Measurements from ENCODE around the gene ZNF280D.

Gene ZNF280D

DNA sequence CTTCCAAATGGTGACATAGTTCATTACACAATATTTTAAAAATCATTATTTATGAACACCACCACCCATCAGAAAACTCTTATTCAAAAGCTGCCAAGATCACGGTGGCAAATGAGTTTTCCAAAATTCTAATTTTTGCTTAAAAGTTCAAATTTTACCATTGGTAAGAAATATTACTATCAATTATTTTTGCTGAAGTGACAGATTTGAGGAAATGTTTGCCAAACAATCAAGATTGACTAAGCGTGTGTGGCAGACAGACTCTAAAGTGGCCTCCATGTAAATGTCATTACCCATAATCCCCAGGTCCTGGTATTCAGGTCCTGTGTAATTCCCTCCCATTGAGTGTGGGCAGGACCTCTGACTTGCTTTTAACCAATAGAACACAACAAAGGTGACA is 35.0 kb downstream of the ZNF280D start:
- DNase-seq (ENCODE audit: low read depth): no peak
- H3K4me3 ChIP-seq (ENCODE audit: low read depth, low read length): no peak overlapping the region
- TF ChIP-seq POLR2A (IDR thresholded peaks at IDR 0.05; ENCODE audit: extremely low read depth, insufficient read length): no peak
- TF ChIP-seq, protein P1, sequence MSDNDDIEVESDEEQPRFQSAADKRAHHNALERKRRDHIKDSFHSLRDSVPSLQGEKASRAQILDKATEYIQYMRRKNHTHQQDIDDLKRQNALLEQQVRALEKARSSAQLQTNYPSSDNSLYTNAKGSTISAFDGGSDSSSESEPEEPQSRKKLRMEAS (IDR thresholded peaks at IDR 0.05; ENCODE audit: low read depth, low read length): no peak
- TF ChIP-seq MYC (IDR thresholded peaks at IDR 0.05; ENCODE audit: low read depth, low read length): no peak
- TF ChIP-seq, protein P2, sequence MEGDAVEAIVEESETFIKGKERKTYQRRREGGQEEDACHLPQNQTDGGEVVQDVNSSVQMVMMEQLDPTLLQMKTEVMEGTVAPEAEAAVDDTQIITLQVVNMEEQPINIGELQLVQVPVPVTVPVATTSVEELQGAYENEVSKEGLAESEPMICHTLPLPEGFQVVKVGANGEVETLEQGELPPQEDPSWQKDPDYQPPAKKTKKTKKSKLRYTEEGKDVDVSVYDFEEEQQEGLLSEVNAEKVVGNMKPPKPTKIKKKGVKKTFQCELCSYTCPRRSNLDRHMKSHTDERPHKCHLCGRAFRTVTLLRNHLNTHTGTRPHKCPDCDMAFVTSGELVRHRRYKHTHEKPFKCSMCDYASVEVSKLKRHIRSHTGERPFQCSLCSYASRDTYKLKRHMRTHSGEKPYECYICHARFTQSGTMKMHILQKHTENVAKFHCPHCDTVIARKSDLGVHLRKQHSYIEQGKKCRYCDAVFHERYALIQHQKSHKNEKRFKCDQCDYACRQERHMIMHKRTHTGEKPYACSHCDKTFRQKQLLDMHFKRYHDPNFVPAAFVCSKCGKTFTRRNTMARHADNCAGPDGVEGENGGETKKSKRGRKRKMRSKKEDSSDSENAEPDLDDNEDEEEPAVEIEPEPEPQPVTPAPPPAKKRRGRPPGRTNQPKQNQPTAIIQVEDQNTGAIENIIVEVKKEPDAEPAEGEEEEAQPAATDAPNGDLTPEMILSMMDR (IDR thresholded peaks at IDR 0.05; ENCODE audit: low read depth, low read length): no peak

DNA sequence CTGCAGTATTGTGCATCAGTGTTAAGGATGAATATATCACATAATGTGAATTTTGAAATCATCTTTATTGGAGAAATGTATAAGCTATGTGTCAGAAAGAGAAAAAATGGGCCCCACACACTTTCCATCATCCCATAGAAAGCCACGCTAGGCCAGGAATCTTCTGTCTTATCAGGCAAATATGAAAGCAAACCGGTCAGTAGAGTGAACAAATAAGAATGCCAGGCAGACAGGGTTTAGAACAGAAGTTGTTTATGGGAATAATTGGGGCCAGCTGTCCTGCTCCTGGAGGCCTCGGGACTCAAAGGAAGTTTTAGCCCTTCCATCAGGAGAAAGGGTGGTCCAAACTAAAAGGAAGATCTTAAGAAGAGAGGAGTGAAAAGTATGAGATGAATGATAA is 39.5 kb downstream of the ZNF280D start:
- TF ChIP-seq, protein P1 (IDR thresholded peaks at IDR 0.05; ENCODE audit: low read depth, low read length): no peak
- TF ChIP-seq MYC (IDR thresholded peaks at IDR 0.05; ENCODE audit: low read depth, low read length) (no peak), POLR2A (IDR thresholded peaks at IDR 0.05; ENCODE audit: extremely low read depth, insufficient read length) (no peak)
- TF ChIP-seq, protein P2 (IDR thresholded peaks at IDR 0.05; ENCODE audit: low read depth, low read length): no peak
- no peak overlapping the region for H3K4me3 ChIP-seq (ENCODE audit: low read depth, low read length)
- no peak for DNase-seq (ENCODE audit: low read depth)

DNA sequence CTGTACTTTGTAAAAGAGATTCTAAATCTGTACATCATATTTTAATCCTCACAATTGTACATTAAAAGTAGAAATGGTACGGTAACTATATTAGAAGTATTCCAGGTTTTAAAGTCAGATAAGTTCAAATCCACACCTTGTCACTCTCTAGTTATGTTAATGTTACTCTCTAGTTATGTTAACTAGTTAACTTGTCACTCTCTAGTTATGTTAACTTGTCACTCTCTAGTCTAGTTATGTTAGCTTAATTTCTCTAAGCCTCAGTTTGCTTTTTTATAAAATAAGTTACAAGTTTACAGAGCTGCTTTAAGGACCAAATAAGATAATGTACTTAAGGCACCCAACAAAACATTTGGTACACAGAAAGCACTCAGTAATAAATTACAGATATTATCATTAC is 42.6 kb downstream of the ZNF280D start:
- TF ChIP-seq, protein P2 (IDR thresholded peaks at IDR 0.05; ENCODE audit: low read depth, low read length): no peak
- TF ChIP-seq, protein P1 (IDR thresholded peaks at IDR 0.05; ENCODE audit: low read depth, low read length): no peak
- TF ChIP-seq MYC (IDR thresholded peaks at IDR 0.05; ENCODE audit: low read depth, low read length) (no peak), POLR2A (IDR thresholded peaks at IDR 0.05; ENCODE audit: extremely low read depth, insufficient read length) (no peak)
- DNase-seq (ENCODE audit: low read depth): no peak
- no peak overlapping the region for H3K4me3 ChIP-seq (ENCODE audit: low read depth, low read length)

DNA sequence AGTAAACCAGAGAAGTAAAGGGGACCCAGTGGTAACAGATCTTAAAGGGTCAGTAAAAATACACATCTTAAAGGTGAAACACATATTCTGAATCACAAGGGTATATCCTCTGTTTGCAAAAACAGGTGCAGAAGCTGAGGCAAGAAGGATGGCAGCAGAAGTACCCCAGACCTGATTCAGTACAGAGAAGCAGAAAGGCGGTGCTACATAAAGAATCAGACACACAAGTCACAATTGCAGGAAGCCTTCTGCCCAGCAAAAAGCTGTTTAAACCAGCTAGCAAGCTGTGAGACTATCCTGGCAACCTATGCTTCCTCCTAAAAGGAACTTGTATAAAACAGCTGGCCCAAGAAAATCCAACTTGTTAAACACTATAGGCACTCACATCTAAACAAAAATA is 49.4 kb downstream of the ZNF280D start:
- no peak overlapping the region for H3K4me3 ChIP-seq (ENCODE audit: low read depth, low read length)
- TF ChIP-seq, protein P2 (IDR thresholded peaks at IDR 0.05; ENCODE audit: low read depth, low read length): no peak
- TF ChIP-seq, protein P1 (IDR thresholded peaks at IDR 0.05; ENCODE audit: low read depth, low read length): no peak
- TF ChIP-seq POLR2A (IDR thresholded peaks at IDR 0.05; ENCODE audit: extremely low read depth, insufficient read length) (no peak), MYC (IDR thresholded peaks at IDR 0.05; ENCODE audit: low read depth, low read length) (no peak)
- DNase-seq (ENCODE audit: low read depth): no peak

DNA sequence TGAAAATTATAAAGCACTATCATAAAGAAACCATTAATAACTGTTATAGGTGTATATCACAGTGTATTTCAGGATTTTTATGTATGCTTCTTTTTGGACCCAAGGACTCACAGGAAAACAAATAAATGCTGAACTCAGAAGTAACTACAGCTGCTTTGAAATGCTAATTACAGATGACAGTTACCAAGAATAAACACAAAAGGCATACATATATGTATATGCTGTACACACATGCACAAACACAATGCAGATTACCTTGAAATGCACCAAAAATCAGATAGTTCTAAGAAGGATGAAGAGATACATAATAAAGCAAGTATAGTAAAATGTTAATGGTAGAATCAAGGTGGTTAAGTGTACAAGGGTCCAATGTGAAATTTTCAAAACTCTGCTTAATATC is 52.2 kb downstream of the ZNF280D start:
- no peak overlapping the region for H3K4me3 ChIP-seq (ENCODE audit: low read depth, low read length)
- TF ChIP-seq, protein P2 (IDR thresholded peaks at IDR 0.05; ENCODE audit: low read depth, low read length): no peak
- TF ChIP-seq POLR2A (IDR thresholded peaks at IDR 0.05; ENCODE audit: extremely low read depth, insufficient read length) (no peak), MYC (IDR thresholded peaks at IDR 0.05; ENCODE audit: low read depth, low read length) (no peak)
- TF ChIP-seq, protein P1 (IDR thresholded peaks at IDR 0.05; ENCODE audit: low read depth, low read length): no peak
- DNase-seq (ENCODE audit: low read depth): no peak

DNA sequence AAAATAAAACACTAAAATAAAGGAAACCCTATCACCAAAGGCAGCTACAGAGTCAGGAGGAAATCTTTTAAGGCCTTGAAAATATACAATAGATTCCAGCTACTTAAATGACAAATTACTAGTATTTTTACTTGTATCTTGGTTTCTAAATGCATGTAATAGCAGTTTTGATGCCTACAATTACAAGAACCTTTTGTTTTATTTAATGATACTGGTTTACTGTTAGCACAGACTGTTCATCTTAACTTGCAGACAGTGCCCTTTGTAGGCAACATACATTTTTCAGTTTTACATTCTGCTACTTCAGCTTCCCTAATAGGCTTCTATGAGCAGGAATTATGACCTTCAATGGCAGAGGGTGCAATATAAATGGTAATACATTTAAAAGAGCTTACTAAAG is 54.1 kb downstream of the ZNF280D start:
- DNase-seq (ENCODE audit: low read depth): no peak
- H3K4me3 ChIP-seq (ENCODE audit: low read depth, low read length): no peak overlapping the region
- TF ChIP-seq, protein P1 (IDR thresholded peaks at IDR 0.05; ENCODE audit: low read depth, low read length): no peak
- TF ChIP-seq, protein P2 (IDR thresholded peaks at IDR 0.05; ENCODE audit: low read depth, low read length): no peak
- TF ChIP-seq POLR2A (IDR thresholded peaks at IDR 0.05; ENCODE audit: extremely low read depth, insufficient read length): no peak
- no peak for TF ChIP-seq MYC (IDR thresholded peaks at IDR 0.05; ENCODE audit: low read depth, low read length)

All from NB4 (cell line).